Stimulated activated CD4-positive, alpha-beta T cell treated with anti-CD3 and anti-CD28 coated beads, Interleukin-15, amount 100 ng/mL, for 48 hours (primary cell): ENCODE data around the gene LRRC36.
A peak's percentile ranks its signal among the peaks of the same experiment; 100 is the strongest.

Source experiments
- DNase-seq, 2 donors: peaks; one replicate each; pipeline ENCODE4 v3.0.0-alpha.2; 2020; ENCODE audit warnings: low read depth in 2 of 2

Gene LRRC36

DNA sequence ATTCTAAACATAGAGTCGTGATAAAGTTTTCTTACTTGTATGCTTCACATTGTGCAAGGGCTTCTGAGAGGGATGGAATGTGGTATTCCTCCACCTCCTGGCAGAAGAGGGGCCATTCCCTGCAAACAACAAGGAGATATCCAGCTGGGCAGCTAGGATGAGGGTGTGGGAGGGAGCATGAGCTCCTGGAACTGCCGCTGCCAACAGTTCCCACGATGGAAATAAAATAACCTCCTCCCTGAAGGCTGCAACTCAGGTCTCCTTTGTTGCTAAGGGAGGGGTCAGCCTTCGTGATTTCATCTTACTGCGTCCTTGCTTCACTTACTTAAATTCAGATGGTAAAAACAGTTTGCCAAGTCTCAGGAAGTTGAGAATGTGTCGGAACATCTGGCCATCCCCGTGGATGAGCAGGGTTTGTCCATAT, 31.7 kb upstream of the LRRC36 start:
- DNase-seq, result no peak

DNA sequence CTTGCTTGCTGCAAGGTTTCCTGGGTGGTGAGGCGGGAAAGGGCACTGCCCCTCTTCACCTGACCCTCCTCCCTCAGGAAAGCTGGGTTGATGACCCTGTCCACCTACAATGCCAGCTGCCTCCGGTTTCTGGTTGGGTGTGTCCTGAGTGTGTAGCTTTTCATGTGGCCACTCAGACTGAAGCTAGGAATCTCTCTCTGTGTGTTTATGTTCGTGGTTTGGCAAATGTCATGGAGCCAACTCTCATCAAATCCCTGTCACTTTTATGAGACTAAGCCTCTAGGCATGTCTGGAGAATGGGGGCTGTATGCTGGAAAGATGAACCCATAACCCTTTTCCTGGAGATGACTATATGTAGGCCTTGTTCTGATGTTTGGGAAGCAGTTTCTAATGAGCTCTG, 30.2 kb upstream of the LRRC36 start:
- DNase-seq, result no peak

DNA sequence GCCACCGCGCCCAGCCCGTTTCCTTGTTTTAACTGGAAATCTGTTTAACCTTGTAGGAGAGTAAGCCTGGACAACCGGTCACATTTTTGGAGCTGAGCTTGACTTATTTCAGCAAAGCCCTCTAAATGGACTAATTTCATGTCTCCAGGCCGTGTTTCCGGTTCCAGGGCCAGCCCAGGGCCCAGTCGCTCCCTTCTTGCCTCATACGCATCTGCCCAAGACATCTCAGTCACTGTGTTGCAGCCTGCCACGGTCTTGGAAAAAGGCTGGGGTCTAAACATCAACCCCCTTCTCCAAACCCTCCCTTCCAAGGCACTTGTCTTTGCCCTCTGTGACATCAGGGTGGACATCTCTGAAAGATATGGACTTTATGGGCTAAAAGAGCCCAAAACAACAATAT, 28.3 kb upstream of the LRRC36 start:
- no peak for DNase-seq

DNA sequence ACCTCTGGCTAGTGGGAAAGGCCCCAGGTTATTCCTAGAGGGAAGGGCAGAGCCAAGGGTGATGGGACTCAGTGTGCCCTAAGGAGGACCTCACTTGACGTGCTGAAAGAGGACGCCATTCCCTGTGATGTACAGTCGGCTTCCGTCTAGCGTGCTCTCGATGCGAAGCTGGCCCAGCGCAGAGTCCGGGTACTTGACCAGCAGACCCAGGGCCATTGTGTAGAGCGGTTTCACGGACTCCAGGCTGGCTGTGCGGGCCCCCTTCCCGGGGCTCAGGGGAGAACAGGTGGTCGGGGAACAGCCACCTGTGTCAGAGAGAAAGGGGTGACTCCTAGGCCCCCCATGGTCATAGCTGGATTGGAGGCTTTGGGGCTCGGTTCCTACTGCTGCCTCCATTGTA, 27.3 kb upstream of the LRRC36 start:
- DNase-seq, result no peak

DNA sequence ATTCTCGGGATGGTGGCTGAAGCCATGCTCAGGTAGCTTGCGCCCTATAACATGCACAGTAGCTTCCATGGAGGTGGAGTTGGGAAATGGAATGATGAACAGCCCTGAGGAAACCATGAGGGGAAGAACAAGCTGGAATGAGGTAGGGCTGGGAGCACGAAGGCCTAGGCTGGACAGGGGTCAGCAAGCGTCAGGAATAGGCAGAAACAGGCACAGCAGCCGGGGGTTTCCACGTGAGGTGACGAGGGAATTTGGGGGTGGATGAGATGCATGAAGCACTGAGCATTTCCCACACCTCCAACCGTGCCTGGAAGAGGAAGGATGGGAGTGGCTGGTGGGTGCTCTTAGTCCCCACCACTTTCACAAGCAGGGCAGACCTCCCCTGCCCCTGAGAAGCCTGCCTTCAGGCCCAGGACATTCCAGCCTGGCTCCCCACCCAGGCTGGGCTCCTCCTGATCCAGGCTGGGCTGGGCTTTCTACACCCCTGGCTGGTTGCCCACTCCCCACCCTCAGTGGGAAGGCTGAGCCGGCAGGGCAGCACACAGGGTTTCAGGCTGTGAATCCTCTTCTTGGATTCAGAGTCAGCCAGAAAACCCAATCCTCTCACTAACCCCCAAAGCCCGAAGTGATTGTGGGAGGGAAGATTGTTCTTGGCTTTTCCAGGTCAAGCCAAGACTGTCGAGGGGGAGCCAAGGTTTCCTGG, 25.4 kb upstream of the LRRC36 start:
- no peak for DNase-seq

DNA sequence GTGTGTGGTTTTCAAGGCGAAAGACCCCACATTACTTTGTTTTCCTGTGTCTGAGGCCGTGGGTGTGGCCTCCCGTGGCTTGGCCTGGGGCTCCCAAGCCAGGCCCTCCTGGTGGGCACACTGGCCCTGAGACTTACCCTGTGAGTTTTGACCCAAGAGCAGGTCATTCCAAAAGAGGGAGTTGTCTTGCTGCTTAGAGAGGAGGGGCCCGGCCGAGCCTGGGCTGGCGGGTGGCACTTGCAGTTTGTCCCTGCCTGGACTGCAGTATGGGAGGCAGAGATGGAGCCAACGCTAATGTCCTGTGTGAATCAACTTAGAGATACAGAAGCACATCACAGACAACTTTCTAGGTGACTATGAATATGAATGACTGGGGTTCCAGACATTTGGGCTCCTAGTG, 24.5 kb upstream of the LRRC36 start:
- DNase-seq, result no peak

DNA sequence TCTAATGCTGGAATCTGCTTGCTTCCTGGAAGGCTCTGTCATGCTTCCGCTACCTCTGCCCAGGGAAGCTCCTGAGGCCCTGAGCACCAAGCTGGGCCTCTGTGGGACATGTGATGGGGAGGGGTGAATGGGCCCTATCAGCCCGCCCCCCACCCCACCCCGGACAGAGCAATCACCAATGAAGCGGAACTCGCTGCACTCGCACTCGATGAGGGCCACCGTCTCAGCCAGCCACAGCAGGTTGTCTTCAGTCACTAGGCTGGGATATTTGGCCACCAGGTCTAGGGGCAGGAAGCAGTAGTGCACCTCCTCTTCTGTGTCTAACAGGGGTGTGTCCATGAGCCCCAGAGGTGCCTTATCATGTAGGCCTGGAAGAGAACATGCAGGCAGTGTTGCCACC, 23.6 kb upstream of the LRRC36 start:
- no peak for DNase-seq

DNA sequence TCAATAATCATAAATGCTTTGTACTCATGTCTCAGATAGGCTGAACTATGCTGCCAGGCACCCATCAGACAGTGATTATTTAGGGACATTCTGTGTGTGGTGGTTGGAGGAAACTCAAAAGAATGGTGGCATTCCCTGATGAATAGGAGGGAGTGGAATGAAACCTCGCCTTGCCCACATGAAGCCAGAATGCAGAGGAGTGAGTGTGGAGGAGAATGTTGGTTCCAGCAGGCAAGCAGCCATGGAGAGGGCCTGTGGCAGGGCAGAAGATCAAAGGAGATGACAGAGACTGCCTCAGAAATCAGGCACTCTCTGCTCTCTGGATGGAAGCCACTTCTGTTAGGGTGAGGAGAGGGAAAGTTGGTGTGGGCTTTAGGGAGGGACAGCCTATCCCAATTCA, 22.6 kb upstream of the LRRC36 start:
- DNase-seq, result no peak

DNA sequence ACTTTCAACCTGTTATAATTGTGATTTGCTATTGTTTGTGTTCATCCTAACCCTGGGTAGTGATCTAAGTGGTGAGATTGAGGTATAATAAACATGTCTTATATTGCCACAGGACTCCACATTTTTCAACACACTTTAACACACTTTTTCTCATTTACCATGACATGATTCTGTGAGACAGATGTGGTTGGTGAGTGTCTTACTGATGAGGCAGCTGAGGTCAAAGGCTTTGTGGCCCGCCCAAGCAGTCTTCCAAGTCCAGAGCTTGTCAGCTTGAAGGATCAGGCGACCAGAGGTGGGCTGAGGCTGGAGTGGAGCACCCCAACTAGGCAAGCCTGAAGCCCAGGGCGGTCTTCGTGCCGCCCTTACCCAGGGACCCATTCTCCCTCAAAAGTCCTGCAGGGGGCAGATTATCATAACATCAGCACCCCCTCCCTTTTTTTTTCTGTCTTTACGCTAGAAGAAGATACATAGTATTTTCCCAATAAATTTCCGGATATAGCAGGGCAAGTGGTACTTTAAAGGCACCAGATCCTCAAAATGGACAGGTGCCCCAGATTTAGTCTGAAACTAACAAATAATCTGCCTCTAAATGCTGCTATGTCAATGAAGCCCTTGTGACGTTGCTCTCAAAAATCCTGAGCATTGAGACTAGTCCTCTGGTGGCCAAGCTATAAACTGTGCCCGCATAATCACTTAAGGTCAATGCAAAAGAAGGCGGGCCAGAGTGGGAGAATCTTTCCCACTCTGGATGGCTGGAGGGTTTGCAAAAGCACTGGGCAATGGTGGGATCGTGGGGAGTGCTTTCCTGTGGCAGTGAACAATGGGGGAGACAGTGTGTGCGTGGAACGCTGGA, 21.2 kb upstream of the LRRC36 start:
- DNase-seq, result no peak

DNA sequence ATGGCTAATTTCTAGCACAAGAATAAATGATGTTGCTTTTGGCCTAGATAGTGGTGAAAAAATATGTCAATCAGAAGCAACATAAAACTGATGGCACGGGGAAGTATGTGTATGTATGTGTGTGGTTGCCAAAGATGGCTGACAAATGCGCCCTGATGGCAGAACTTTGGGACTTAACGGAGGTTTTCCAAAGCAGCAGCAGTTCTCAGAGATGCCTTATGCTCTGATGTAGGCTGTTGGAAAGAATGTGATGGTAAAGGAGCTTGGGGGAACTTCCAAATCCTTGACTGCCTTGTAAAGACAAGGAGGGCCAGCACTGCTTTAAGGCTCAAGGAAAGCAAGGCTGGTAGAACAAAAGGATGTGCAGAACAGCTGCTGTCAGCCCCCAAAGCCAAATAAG, 16.1 kb upstream of the LRRC36 start:
- DNase-seq, result no peak

DNA sequence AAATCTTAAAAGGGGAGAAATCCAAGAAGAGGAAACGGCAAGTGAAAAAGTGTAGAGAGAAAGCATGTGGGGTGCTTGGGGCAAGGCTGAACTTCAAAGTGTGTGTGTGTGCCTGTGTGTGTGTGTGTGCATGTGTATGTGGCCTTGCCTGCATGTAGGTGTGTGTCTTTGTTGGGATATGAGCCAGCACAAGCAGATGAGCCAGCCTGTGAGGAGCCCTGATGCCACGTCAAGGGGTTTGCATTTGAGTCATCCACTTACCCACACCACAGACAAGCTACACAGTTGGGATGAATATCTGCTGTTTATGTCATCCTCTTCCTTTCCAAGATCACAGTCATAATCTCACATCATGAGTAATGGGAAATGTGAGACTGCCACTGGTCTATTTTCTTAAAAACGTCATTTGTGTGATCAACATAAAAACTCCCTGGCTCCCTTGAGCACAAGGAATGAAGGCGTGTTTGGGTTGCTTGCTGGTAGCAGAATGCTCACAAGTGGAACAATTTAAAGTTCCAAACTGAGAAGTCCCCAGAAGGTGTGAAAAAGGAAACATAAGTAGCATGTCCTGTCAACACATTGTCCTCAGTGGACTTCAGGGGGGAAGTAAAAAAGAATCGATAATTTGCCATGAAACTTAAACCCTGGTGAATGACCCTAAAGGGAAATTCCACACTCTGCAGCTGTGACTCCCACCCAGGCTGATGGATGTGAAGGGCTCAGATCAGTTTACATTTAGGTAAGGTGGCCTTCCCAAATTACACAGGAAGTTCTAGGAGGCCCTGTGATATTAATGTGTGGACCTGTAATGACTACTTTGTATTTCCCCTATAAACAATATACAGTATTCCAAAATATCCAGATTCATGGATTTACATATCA, 14.8 kb upstream of the LRRC36 start:
- peak; percentile 85 to 92 for DNase-seq

DNA sequence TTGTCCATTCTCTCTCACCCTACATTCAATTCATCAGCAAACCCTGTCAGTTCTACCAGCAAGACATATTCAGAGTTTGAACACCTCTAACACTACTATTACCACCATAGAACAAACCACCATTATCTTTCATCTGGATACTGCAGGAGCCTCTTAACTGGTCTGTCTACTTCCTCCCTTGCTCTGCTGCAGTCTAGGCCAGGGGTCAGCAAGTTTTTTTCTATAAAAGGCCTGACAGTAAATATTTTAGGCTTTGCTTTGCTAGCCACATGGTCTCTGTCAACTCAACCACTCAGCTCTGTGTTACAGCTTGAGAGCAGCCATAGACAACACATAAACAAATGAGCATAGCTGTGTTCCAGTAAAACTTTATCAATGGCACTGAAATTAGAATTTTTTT, 13.9 kb upstream of the LRRC36 start:
- DNase-seq, result no peak

DNA sequence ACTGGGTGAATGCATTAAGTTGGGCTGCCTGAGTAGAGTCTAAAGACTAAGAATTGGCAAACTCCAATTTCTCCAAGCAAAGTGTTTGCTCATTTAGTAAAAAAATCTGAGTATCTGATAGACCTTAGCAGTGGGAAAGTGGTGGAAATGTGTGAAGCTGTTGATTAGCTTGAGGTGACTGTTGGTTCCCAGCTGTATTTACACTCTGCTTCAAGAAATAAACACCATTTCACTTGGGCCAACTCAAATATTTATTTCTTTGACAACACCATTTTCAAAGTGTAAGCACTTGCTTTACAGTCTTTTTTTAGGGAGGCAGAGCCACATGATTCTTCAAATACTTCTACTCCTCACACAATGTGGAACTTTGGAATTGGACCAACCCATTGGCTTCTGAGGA, 8.8 kb upstream of the LRRC36 start:
- DNase-seq, result no peak

DNA sequence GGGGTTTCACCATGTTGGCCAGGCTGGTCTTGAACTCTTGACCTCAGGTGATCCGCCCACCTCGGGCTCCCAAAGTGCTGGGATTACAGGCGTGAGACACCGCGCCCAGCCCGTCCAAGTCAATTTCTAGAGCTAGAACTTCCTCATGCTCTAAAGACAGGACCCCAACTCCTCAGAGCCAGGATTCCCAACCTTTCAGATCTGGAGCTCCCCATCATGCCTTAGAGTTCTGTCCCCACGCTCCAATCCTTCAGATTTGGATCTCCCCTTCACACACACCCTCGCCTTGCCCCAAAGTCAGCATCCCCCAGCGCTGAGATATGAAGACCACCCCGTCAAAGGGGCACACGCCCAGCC, 522 bp upstream of the LRRC36 start:
- DNase-seq, result no peak

DNA sequence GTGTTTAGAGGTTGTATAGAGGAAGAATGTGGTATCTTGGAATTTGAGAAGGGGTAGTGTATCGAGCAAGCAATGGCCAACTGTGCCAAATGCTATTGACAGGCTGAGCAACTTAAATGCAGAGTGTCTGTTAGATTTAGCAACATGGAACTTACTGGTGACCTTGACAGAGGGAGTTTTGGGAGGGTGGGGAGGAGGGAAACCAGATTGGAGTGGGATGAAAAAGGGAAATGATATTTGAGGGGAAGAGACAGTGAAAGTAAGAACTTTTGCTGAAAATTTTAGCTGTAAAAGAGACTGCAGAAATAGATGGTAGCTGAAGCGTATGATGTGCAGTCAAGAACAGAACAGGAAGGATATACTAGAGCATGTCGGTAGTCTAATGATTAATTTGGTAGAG, 1.1 kb downstream of the LRRC36 start:
- no peak for DNase-seq

DNA sequence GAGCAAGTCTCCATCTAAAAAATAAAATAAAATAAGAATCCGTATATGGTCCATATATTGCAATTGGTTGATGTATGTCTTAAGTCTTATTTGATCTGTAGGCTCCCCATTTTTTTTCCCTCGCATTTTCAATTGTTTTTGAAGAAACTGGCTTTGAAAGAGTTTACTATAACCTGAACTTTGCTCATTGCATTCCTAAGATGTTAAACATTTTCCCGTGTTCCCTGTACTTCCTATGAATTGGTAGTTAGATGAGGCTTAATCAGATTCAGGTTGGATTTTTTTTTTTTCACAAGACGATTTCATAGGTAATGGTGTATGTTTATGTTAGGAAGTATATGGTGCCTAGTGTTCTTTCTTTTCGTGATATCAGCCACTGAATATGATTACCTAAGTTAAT, 3.3 kb downstream of the LRRC36 start:
- DNase-seq, result no peak

DNA sequence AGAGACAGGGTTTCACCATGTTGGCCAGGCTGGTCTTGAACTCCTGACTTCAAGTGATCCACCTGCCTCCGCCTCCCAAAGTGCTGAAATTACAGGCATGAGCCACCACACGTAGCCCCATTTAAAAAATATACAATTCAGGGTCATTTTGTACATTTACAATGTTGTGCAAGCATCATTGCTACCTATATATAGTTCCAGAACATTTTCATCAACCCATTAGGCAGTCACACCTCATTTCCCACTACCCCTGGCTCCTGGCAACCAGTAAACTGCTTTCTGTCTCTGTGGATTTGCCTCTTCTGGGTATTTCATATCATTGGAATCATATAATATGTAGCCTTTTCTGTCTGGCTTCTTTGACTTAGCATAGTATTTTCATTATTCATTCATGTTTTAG, 6.7 kb downstream of the LRRC36 start:
- DNase-seq, result no peak

DNA sequence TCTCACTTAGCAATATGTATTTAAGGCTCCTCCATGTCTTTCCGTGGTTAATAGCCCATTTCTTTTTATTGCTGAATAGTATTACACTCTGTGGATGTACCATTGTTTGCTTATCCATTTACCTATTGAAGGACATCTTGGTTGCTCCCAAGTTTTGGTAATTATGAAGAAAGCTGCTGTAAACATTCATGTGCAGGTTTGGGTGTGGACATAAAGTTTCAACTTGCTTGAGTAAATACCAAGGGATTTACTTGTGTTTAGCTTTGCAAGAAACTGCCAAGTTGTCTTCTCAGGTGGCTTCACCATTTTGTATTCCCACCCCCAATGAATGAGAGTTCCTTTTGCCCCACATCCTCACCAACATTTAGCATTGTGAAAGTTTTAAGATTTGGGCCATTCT, 9.5 kb downstream of the LRRC36 start:
- DNase-seq, result no peak

DNA sequence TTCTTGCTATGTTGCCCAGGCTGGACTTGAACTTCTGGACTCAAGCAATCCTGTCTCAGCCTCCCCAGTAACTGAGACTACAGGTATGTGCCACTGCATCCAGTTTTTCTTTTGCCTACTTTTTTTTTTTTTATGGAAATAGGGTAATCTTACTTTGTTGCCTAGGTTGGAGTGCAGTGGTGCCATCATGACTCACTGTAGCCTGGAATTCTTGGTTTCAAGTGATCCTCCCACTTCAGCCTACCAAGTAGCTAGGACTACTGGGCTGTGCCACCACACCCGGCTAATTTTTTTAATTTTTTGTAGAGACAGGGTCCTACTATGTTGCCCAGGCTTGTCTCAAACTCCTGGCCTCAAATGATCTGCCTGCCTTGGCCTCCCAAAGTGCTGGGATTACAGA, 10.0 kb downstream of the LRRC36 start:
- DNase-seq, result no peak

DNA sequence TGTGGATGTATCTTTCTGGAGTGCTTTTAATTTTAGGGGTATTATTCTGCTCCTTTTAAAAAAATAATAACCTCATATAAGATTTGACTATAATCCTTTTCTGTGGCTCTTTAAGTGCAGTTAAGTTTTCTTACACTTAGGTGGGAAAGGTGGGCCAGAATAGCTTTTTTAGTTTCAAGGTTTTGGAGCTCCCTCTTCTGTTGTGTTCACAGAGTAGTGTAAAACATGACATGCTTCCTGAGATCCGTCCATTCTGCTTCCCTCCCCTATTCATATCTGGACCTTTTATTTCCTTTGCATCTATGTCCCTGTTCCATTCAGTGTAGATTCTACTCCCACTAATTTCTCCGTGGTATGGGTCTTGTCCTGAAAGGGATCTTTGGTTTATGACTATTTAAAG, 12.8 kb downstream of the LRRC36 start:
- DNase-seq, result no peak

DNA sequence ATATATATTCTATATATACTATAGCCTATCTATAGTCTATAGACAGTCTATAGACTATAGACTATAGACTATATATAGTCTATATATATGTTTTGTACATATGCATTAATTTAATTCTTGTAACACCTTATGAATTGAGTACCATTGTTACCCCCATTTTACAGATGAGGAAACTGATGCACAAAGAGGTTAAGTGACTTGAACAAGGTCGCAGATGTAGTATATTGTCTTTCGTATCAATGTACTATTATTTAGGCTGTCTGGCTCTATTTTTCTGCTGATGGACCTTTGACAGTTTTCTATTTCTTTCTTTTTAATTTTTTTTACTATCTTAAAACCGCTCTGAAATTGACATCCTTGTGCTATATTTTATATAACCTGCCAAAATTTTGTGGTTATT, 14.6 kb downstream of the LRRC36 start:
- DNase-seq, result no peak

DNA sequence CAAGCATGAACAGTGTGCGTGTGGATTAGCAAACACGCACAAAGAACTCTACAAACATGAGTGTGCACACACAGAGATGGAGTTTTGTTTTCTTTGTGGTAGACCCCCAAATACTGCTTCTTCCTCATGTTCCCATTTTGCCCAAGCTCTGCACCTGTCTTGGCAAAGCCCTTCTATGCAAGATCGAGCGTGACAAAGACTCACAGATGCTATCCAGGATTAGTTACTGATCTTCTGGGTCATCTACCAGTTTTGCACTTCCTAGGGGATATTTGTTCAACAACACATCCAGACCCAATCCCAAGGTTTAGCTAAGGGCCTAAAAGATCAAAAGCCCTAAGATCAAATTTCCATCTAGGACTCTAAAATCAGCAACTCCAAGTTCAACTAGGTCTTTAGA, 16.0 kb downstream of the LRRC36 start:
- DNase-seq, result no peak

DNA sequence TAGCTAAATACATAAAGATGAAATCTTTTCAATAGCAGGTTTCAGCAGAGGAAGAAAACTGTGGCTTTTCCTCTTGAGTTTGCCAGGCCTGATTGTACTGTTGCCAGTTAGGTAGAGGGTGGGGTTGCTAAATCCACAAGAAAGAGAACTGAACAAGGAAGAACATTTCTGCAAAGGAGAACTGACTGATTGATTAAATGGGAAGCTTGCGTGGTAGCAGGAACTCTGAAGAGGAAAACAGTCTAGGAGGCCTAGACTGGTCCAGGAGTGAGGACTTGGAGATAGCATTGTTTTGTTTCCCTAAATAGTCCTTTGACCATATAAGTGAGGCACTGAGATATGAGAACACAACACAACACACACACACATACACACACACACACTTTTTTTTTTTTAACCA, 18.8 kb downstream of the LRRC36 start:
- no peak for DNase-seq
